HK-2 (cell line): ENCODE results near the gene LSM14B.

Experiments used
- DNase-seq: peaks from one replicate; pipeline ENCODE4 v3.0.0-alpha.2; 2018; ENCODE audit not compliant: unreplicated experiment

LSM14B gene

DNA sequence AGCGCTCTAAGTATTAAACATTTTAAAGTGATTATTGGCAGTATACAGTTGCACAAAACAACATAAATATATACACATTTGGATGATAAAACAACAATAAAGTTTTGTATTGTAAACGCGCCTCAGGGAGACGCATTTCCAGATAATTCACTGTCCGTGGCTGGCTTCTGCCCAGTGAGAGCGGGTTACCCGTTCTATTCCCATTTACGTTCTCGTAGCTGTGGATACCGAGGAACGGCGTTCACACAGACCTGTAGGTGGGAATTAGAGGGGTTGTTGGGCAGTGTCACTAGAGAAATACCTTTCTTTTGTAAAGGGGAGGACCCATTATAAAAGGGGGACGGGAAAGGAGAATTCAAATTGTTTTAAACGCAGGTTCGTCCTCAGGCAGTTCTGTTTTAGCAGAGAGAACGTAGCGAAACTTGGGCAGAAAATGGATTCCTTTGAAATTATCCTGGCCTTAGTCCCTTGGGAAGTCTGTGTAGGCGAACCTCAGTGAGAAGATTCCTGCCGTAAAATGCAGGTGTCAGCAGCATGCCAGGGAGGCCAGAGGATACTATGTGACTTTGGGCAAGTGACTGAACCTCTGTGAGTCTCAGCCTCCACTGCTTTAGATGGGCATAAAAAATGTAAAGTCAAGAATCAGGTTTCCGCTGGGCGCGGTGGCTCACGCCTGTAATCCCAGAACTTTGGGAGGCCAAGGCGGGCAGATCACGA is 61.3 kb downstream of the LSM14B start:
- DNase-seq, result no peak
